GM12864 (cell line): ENCODE measurements around the gene ZCCHC14.
"Not testable (repeated sequence)": the region's sequence is repeated elsewhere in the genome, so short reads cannot be mapped to it uniquely, and the experiment has no call there.

Experiments used
- DNase-seq: peaks from one replicate; pipeline ENCODE4 v3.0.0-alpha.2; 2011; ENCODE audit warnings: low read depth
- H3K4me3 ChIP-seq: 2 replicates; pipeline ENCODE4 v1.5.1; 2011; ENCODE audit warnings: mild to moderate bottlenecking, low read depth, low read length, control low read depth
- TF ChIP-seq, protein P1 (sequence below): IDR thresholded peaks from 2 replicates; pipeline ENCODE4 v1.5.1; 2011; ENCODE audit warnings: low read depth, mild to moderate bottlenecking, moderate library complexity, low read length, control low read depth, inconsistent platforms; ENCODE audit errors: missing control alignments

Gene ZCCHC14

GRCh38 chr16:87491522-87492290 lies 1.1 kb downstream of the ZCCHC14 start:
- TF ChIP-seq, protein P1, sequence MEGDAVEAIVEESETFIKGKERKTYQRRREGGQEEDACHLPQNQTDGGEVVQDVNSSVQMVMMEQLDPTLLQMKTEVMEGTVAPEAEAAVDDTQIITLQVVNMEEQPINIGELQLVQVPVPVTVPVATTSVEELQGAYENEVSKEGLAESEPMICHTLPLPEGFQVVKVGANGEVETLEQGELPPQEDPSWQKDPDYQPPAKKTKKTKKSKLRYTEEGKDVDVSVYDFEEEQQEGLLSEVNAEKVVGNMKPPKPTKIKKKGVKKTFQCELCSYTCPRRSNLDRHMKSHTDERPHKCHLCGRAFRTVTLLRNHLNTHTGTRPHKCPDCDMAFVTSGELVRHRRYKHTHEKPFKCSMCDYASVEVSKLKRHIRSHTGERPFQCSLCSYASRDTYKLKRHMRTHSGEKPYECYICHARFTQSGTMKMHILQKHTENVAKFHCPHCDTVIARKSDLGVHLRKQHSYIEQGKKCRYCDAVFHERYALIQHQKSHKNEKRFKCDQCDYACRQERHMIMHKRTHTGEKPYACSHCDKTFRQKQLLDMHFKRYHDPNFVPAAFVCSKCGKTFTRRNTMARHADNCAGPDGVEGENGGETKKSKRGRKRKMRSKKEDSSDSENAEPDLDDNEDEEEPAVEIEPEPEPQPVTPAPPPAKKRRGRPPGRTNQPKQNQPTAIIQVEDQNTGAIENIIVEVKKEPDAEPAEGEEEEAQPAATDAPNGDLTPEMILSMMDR = no peak
- no peak for DNase-seq
- no peak overlapping the region for H3K4me3 ChIP-seq

DNA sequence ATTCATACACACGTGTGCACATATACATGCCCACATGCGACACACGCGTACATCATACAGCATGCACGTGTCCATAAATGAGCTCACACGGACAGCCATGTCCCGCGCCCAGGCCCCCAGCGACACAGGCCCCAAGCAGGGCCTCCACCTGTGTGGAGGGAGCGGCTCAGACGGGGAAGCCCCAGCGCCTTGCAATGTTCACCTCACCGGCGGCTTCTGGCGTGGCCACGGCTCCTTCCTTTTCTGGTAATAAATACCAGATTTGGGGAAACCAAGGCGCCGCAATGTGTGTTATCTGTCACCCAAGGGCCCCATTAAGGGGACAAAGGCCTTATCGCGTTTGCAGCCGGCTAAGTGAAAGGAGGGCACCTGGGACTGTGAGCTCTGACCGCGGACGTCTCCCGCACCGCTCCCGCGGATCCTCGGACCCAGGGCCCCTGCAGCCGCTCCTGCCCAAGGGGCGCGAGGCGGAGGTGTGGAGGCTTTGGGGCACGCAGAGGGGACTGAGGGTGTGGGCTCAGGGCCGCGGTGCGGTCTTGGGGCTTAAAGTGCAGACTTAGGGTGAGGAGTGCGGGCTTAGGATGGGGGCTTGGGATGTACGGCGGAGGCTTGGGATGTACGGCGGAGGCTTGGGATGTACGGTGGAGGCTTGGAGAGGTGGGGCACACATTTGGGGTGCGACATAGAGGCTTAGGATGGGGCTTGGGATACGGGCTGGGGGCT lies 1.9 kb downstream of the ZCCHC14 start:
- H3K4me3 ChIP-seq, DNase-seq: not testable (repeated sequence)

- TF ChIP-seq, protein P1 = no peak
- no peak overlapping the region for H3K4me3 ChIP-seq
- DNase-seq = no peak
Measured at GRCh38 chr16:87490096-87490798, 2.6 kb downstream of the ZCCHC14 start.

- TF ChIP-seq, protein P1 = no peak
- DNase-seq = no peak
- H3K4me3 ChIP-seq = no peak overlapping the region
Measured at GRCh38 chr16:87489434-87490045, 3.3 kb downstream of the ZCCHC14 start.

- DNase-seq, H3K4me3 ChIP-seq: not testable (repeated sequence)
Measured at GRCh38 chr16:87488960-87489359, 3.9 kb downstream of the ZCCHC14 start.

- no peak overlapping the region for H3K4me3 ChIP-seq
- no peak for DNase-seq
- TF ChIP-seq, protein P1 = no peak
Measured at GRCh38 chr16:87487361-87487924, 5.4 kb downstream of the ZCCHC14 start.

GRCh38 chr16:87486713-87487247 lies 6.0 kb downstream of the ZCCHC14 start:
- no peak overlapping the region for H3K4me3 ChIP-seq
- TF ChIP-seq, protein P1 = no peak
- no peak for DNase-seq
